ENCODE results near the gene RUNX2.

Gene RUNX2

DNA sequence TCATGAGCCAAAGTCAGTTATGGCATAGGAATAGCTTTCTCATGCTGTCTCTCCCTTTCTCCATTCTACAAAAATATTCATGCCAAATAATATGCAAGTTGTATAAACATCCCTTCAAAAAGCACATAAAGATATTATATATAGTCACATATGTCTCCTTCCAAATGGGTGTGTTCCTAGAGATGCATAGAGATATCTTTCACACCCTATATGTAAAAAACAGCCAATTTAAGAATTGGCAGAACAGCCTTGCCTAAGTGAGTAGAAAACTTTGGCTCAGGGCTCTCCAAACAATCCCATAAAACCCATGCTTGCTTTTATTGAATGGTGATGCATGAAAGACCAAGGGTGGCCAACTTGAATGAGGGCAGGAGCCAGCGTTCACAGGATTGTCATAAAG is 324.3 kb downstream of the RUNX2 start:
- TF ChIP-seq ZBTB7A (IDR thresholded peaks at IDR 0.05; ENCODE audit: low read depth): no peak
- no peak for TF ChIP-seq CEBPB (IDR thresholded peaks at IDR 0.05)
- no peak for TF ChIP-seq NFIC (IDR thresholded peaks at IDR 0.05)
- no peak for TF ChIP-seq CREB1 (IDR thresholded peaks at IDR 0.05; ENCODE audit: low read depth)
- no peak for TF ChIP-seq RAD21 (IDR thresholded peaks at IDR 0.05; ENCODE audit: low read depth)
- TF ChIP-seq TCF12 (IDR thresholded peaks at IDR 0.05; ENCODE audit: low read depth): no peak
- TF ChIP-seq, protein P1, sequence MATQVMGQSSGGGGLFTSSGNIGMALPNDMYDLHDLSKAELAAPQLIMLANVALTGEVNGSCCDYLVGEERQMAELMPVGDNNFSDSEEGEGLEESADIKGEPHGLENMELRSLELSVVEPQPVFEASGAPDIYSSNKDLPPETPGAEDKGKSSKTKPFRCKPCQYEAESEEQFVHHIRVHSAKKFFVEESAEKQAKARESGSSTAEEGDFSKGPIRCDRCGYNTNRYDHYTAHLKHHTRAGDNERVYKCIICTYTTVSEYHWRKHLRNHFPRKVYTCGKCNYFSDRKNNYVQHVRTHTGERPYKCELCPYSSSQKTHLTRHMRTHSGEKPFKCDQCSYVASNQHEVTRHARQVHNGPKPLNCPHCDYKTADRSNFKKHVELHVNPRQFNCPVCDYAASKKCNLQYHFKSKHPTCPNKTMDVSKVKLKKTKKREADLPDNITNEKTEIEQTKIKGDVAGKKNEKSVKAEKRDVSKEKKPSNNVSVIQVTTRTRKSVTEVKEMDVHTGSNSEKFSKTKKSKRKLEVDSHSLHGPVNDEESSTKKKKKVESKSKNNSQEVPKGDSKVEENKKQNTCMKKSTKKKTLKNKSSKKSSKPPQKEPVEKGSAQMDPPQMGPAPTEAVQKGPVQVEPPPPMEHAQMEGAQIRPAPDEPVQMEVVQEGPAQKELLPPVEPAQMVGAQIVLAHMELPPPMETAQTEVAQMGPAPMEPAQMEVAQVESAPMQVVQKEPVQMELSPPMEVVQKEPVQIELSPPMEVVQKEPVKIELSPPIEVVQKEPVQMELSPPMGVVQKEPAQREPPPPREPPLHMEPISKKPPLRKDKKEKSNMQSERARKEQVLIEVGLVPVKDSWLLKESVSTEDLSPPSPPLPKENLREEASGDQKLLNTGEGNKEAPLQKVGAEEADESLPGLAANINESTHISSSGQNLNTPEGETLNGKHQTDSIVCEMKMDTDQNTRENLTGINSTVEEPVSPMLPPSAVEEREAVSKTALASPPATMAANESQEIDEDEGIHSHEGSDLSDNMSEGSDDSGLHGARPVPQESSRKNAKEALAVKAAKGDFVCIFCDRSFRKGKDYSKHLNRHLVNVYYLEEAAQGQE (IDR thresholded peaks at IDR 0.05; ENCODE audit: low read depth): no peak

DNA sequence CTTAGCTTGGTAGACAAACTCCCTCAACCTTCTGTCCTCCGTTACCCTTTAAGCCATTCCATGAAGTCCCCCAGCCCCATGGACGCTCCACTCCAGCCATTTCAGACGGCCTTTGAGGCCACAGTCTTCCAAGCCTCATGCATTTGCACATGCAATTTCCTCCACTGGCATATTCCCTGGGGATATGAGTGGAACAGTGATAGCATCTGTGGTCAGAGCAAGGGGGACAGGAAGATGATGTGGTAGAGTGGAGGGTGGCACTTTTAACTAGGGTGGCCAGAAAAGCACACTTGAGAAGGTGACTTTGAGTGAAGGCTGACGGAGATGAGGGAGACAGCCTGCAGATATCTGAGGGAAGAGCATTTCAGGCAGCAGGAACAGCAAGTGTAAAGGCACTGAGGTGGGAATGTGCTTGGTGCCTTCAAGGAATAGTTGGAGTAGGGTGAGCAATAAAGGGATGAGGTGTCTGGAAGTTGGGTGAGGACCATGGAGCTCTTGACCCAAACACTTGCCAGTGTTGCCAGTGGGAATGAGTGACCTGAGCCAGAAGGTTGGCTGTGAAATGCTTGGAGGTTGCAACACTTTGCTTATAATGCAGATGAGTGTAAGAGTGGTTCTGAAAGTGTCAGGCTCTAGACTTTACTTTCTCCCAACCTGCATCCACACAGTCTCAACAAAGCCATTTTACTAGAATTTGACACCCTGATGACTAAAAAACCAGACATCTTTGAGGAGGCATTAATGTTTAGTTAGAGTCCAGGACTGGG is 325.2 kb downstream of the RUNX2 start:
- TF ChIP-seq FOXM1 (IDR thresholded peaks at IDR 0.05; ENCODE audit: borderline replicate concordance, low read depth) (no peak), YY1 (IDR thresholded peaks at IDR 0.05; ENCODE audit: low read depth) (no peak), CEBPB (IDR thresholded peaks at IDR 0.05) (no peak), EGR1 (IDR thresholded peaks at IDR 0.05) (no peak), EP300 (IDR thresholded peaks at IDR 0.05; ENCODE audit: borderline replicate concordance) (no peak), TEAD4 (IDR thresholded peaks at IDR 0.05) (no peak)

DNA sequence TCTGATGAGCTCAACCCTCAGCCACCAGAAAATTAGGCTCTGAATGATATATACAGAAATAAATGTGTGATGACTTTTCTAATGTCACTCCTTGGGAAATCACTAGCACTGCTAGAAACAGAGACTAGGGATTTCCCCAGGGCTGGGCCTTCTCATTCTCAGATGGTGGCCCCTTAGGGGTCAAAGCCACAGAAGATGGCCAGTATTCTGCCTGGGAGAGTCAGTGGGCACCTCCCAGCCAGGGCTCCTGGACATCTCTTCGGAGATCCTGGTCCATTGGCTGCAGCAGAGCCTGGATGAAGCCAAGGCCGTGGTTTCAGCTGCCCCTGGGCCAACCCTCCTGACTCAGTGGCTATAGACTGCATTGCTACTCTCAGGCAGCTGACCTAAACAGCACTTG is 326.5 kb downstream of the RUNX2 start:
- TF ChIP-seq EP300 (IDR thresholded peaks at IDR 0.05; ENCODE audit: borderline replicate concordance): no peak
- TF ChIP-seq FOXM1 (IDR thresholded peaks at IDR 0.05; ENCODE audit: borderline replicate concordance, low read depth): no peak
- no peak for TF ChIP-seq TCF12 (IDR thresholded peaks at IDR 0.05; ENCODE audit: low read depth)
- no peak for TF ChIP-seq CEBPB (IDR thresholded peaks at IDR 0.05)
- no peak for TF ChIP-seq ZBTB7A (IDR thresholded peaks at IDR 0.05; ENCODE audit: low read depth)
- TF ChIP-seq, protein P1 (IDR thresholded peaks at IDR 0.05; ENCODE audit: low read depth): no peak
- no peak for TF ChIP-seq TEAD4 (IDR thresholded peaks at IDR 0.05)
- TF ChIP-seq NFIC (IDR thresholded peaks at IDR 0.05): no peak
- no peak for TF ChIP-seq CREB1 (IDR thresholded peaks at IDR 0.05; ENCODE audit: low read depth)
- no peak for TF ChIP-seq TAF1 (IDR thresholded peaks at IDR 0.05; ENCODE audit: low read depth)
- TF ChIP-seq, protein P2, sequence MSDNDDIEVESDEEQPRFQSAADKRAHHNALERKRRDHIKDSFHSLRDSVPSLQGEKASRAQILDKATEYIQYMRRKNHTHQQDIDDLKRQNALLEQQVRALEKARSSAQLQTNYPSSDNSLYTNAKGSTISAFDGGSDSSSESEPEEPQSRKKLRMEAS (IDR thresholded peaks at IDR 0.05): no peak
- no peak for TF ChIP-seq EGR1 (IDR thresholded peaks at IDR 0.05)
- TF ChIP-seq, protein P3, sequence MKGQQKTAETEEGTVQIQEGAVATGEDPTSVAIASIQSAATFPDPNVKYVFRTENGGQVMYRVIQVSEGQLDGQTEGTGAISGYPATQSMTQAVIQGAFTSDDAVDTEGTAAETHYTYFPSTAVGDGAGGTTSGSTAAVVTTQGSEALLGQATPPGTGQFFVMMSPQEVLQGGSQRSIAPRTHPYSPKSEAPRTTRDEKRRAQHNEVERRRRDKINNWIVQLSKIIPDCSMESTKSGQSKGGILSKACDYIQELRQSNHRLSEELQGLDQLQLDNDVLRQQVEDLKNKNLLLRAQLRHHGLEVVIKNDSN (IDR thresholded peaks at IDR 0.05): no peak
- no peak for TF ChIP-seq RAD21 (IDR thresholded peaks at IDR 0.05; ENCODE audit: low read depth)

DNA sequence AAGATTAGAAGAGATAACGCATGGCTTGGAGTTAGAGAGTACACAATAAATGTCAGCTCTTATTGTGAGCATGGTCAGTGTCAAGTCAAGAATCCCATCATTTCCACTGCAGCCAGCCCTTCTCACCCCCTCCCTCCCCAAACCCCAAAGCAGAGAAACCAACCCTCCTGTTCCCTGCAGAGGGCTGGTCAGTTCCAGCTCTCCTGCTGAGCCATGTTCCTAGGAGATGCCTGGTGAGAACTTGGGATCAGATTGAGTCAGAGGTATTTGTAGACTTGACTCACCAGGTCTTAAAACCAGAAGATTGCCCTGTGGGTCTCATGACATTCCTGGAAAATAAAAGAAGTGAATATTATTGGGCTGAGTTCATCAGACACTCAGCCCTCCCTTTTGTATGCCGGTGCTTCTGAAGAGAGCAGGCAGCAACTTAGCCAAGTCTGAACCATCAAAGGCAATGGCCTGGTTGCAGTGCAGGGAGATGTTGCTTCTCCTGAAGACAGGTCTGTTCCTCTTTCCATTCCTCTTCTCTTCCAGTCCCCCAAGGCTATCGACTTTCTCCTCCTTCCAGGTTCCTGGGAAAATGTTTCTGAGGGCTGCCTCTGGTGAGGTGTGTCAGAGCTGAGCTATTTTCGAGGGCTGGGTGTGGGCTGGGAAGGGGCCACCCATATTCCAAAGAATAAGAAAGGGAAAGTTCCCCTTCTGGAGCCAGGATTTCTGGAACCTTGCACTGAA is 327.8 kb downstream of the RUNX2 start:
- peak; percentile 27; the same call in 1 of the 2 replicates for TF ChIP-seq CEBPB (IDR thresholded peaks at IDR 0.05)
- TF ChIP-seq, protein P1 (IDR thresholded peaks at IDR 0.05; ENCODE audit: low read depth): peak; percentile 27; the same call in 1 of the 2 replicates
- TF ChIP-seq NFIC (IDR thresholded peaks at IDR 0.05): peak; percentile 74
- no peak for TF ChIP-seq CREB1 (IDR thresholded peaks at IDR 0.05; ENCODE audit: low read depth)
- no peak for TF ChIP-seq YY1 (IDR thresholded peaks at IDR 0.05; ENCODE audit: low read depth)
- TF ChIP-seq, protein P2 (IDR thresholded peaks at IDR 0.05): peak; percentile 40; the same call in 1 of the 2 replicates
- TF ChIP-seq FOXM1 (IDR thresholded peaks at IDR 0.05; ENCODE audit: borderline replicate concordance, low read depth): peak; percentile 74
- no peak for TF ChIP-seq TAF1 (IDR thresholded peaks at IDR 0.05; ENCODE audit: low read depth)
- TF ChIP-seq, protein P3 (IDR thresholded peaks at IDR 0.05): no peak
- TF ChIP-seq EGR1 (IDR thresholded peaks at IDR 0.05): no peak
- peak; percentile 88 for TF ChIP-seq TCF12 (IDR thresholded peaks at IDR 0.05; ENCODE audit: low read depth)
- TF ChIP-seq EP300 (IDR thresholded peaks at IDR 0.05; ENCODE audit: borderline replicate concordance): peak; percentile 92
- TF ChIP-seq ZBTB7A (IDR thresholded peaks at IDR 0.05; ENCODE audit: low read depth): no peak
- no peak for TF ChIP-seq RAD21 (IDR thresholded peaks at IDR 0.05; ENCODE audit: low read depth)
- peak; percentile 86 for TF ChIP-seq TEAD4 (IDR thresholded peaks at IDR 0.05)
